GM21390 (cell line): ENCODE results near the gene NFYA.

Experiments used
- ATAC-seq: cut with Tn5 transposase; IDR thresholded peaks from one replicate; pipeline ENCODE4 v1.9.1; 2021; ENCODE audit not compliant: unreplicated experiment

Gene NFYA

GRCh38 chr6:41073203-41073967 is 611 bp downstream of the NFYA start:
- peak; percentile 30 for ATAC-seq

GRCh38 chr6:41073968-41074691 is 1.4 kb downstream of the NFYA start:
- ATAC-seq, result no peak

GRCh38 chr6:41074692-41075436 is 2.1 kb downstream of the NFYA start:
- ATAC-seq, result no peak

GRCh38 chr6:41075651-41076626 is 3.2 kb downstream of the NFYA start:
- ATAC-seq, result no peak

- no peak for ATAC-seq
These were observed 4.8 kb downstream of the NFYA start for GRCh38 chr6:41077536-41077935.

- no peak for ATAC-seq
These were observed 5.3 kb downstream of the NFYA start for GRCh38 chr6:41078101-41078500.

- no peak for ATAC-seq
These were observed 6.3 kb downstream of the NFYA start for GRCh38 chr6:41079080-41079479.

- no peak for ATAC-seq
These were observed 7.8 kb downstream of the NFYA start for GRCh38 chr6:41080621-41081020.

- no peak for ATAC-seq
These were observed 10.3 kb downstream of the NFYA start for GRCh38 chr6:41083072-41083471.

- no peak for ATAC-seq
These were observed 12.4 kb downstream of the NFYA start for GRCh38 chr6:41085182-41085581.

- no peak for ATAC-seq
These were observed 15.7 kb downstream of the NFYA start for GRCh38 chr6:41088451-41088850.

- ATAC-seq, result no peak
These were observed 18.3 kb downstream of the NFYA start for GRCh38 chr6:41090841-41091761.

GRCh38 chr6:41092421-41093140 is 19.8 kb downstream of the NFYA start:
- no peak for ATAC-seq

GRCh38 chr6:41093729-41094128 is 21.0 kb downstream of the NFYA start:
- ATAC-seq, result no peak

- ATAC-seq, result no peak
These were observed 24.8 kb downstream of the NFYA start for GRCh38 chr6:41097467-41098090.

- no peak for ATAC-seq
These were observed 25.6 kb downstream of the NFYA start for GRCh38 chr6:41098366-41098765.

GRCh38 chr6:41100871-41101287 is 28.1 kb downstream of the NFYA start:
- ATAC-seq, result no peak

GRCh38 chr6:41103847-41104246 is 31.1 kb downstream of the NFYA start:
- ATAC-seq, result no peak
